ENCODE measurements around the gene NEK6.
A peak's percentile ranks its signal among the peaks of the same experiment; 100 is the strongest.

NEK6 gene

DNA sequence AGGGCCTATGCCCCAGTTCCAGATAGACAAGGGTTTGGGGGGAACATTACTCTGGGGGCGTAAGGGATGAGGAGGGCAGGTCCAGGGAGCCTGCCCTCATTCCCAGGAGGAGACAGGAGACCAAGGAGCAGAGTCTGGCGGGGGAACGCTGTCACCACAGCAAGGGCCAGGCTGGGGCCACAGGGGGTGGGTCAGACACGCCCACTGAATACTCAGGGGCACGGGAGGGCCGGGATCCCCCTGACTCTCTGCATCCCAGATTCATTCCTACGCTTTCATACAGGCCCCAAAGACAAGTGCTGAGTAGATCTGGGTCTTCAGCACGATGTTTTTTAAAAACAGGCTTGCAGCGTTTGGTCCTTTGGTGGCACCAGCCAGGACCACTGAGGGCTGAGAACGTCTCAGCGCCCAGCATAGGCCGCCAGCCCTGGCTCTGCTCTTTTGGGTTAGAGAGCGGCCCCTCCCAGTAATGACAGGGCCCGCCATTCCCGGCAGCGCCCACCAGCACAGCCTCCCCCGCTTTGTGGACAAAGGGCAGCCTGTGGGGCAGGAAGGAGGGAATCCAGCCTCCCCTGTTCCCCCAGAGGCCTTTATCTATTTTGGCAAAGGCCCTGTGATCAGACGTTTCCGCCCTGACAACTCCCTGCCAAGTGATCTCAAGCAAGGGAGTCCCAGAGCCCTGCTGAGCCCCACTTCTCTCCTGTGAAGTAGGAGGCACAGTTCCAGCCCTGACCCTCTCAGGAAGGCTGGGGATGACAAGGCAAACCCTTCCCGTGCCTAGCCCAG is 24.9 kb downstream of the NEK6 start:
- peak; percentile 28 for DNase-seq

DNA sequence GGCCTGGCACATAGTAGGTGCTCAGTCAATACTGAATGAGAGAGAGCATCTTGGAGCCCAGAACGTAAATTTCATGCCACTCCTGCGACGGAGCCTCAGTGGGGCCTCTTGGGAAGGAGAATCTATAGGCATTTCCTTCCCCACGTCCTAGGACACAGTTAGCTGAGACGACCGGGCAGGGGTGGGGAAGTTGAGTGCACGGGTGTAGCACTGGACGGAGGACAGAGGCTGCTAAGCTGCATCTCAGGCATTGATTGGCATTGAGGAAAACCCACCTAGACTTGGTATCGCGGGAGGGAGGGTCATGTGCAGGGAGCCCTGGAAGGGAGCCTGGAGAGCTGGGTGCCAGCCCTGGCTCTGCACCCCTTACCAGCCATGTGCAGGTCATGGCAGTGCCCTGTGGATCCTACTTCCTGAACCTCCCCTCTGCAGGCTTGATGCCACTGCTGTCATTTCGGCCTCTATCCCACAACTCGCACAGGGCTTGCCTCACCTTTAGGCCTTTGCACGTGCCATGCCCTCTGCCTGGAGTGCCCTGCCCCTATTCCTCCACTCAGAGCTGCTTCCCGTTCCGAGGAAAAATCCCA is 25.6 kb downstream of the NEK6 start:
- DNase-seq: no peak

DNA sequence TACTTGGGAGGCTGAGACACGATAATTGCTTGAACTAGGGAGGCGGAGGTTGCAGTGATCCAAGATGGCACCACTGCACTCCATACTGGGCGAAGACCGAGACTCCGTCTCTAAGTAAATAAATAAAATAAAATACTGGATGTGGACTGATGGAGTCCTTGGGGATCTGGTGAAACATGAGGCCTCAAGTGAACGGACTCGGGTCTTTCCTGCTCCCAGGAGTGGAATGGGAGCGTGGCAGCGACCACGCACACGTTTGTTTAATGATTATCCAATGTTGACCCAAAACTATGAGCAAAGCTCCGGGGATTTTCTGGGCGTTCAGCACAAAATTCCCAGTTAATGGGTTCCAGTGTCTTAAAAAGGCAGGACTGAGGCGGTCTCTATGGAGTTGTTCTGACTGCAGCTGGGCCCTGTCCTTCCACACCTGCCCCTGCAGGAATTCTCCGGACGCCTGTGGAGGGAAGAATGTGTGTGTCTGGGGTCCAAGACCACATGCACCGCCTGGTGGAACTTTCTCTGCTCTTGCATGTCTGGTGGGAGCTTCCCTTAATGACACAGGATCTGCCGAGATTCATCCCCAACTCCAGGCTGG is 26.6 kb downstream of the NEK6 start:
- peak; percentile 77 for DNase-seq

DNA sequence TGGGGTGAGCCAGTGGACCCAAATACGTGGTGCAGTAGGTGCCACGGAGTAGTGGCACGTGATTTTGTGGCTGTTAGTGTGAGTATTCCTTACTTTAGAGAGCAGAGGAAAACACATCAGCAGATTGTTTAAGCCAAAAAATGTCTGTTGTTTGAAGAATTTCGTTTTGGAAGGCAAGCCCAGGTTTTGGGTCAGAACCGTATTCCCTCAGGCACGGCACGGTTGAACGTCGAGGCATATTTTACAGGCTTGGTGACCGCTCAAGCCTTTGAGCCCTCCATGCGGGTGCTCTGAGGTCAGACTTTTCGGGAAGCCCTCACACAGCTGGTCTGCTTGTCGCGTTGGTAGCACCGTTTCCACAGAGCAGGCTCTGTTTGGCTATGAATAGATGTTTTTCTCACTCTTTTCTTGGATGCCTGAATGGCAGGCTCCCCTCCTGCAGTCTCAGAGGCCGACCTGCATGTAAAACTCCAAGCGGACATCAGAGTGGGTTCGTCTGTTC is 27.2 kb downstream of the NEK6 start:
- DNase-seq: no peak

DNA sequence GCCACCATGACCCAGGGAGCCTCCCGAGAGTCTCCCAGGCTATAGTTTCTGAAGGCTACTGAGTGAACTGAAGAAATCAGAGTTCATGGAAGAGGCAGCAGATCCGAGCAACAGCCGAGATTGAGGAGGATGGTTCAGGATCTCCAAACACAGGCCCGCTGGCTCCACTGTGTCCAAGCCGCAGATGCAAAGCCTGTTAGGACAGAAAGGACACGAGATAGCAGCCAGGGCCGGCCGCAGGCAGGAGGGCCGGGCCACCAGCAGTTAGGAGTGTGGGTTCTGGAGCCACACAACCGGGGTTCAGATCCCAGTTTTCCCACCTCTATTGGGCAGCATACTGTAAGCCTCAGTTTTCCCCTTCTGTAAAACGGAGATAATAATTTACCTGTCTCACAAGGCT is 27.7 kb downstream of the NEK6 start:
- DNase-seq: no peak

DNA sequence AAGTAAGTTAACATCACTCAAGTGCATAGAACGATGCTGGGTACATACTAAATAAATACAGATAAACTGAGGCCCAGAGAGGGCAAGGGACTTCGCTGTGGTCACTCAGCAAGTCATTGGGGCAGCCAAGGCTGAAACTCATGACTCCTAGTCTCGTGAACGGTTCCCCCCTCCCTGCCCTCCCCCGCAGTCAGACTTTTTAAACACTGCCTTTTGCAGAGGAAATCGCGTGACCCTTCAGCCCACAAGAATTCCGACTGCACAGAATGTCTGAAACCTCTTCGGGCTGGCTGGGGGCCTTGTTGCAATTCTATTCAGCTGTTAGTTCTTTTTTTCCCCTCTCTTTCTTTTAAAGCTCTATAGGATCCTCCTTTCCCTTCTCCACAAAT is 28.1 kb downstream of the NEK6 start:
- peak; percentile 89 for DNase-seq

DNA sequence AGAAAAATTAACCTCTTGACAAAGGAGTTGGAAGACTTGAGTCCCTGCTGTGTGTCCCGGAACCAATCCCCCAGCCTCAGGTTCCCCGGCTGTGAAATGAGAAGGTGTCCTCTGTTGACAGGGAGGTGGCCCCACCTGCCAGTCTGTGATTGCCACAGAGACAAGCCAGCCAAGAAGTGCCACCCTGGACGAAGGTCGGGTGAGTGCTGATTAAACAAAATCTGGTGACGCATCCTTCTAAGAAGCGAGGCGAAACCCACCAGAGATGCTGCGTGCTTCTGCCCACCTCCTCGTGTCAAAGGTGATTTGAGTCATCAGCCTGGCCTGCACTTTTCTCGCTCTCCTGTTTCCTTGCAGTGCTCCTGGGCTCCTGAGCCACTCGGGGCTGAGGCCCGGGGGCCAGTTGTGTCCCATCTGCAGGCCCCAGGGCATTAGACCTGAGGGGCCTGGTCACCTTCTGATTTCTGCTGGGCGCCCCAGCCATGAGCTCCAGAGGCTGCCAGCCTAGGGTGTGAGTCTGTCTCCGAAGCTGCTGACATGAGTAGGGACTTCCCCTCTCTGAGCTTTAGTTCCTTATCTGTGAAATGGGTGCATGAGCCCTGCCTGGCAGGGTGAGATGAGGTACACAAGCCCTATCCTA is 28.7 kb downstream of the NEK6 start:
- peak; percentile 89 for DNase-seq

DNA sequence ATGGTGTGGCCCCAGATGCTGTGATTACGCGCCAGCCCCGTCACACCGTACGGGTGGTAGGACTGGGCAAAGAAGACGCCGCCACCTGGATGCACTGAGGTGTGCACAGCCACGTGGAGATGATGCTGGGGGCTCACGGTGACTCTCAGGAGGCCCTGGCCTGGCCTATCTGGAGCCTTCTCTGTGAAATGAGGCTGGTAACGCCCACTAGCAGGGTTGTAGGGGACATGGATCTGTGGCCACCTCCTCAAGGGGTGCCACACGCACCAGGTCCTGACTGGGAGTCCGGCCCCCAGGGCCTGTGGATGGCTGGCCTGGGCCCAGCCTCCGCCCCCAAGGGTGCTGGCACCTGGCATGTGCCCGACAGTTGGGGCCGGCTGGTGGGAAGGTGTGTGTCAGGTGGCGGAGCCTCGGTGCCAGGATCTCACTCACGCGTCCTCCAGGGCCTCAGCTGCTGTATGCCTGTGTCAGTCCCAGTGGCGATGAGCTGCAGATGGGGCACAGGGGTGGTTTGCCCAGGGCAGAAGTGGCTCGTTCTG is 32.4 kb downstream of the NEK6 start:
- DNase-seq: no peak

DNA sequence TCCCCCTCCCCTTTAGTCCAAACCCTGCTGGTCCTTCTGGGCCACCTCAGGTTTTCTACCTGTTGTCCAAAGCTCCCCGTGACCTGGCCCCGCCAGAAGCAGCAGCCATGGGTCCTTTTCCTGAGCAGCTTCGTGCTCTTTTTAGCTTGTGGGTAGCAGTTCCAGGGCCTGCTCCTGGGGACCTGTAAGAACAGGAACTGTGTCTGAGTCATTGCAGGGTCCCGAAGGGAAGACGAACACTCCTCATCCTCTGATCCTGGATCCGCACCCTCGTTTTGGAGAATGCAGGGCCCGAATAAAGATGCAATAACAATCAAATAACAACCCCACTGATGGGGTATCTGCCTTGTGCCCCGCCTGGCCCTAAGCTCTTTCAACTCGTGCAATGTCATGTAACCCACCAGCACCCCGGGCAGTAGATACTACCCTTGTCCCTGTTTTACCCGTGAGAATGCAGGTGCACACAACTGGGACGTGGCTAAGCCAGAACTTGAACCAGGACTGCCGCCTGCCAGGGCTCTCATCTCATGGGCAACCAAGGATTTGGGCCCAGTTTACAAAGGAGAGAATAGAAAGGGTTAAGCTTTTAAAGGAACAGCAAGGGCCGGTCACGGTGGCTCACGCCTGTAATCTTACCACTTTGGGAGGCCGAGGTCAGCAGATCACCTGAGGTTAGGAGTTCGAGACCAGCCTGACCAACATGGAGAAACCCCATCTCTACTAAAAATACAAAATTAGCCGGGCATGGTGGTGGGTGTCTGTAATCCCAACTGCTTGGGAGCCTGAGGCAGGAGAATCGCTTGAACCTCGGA is 33.2 kb downstream of the NEK6 start:
- DNase-seq: no peak

DNA sequence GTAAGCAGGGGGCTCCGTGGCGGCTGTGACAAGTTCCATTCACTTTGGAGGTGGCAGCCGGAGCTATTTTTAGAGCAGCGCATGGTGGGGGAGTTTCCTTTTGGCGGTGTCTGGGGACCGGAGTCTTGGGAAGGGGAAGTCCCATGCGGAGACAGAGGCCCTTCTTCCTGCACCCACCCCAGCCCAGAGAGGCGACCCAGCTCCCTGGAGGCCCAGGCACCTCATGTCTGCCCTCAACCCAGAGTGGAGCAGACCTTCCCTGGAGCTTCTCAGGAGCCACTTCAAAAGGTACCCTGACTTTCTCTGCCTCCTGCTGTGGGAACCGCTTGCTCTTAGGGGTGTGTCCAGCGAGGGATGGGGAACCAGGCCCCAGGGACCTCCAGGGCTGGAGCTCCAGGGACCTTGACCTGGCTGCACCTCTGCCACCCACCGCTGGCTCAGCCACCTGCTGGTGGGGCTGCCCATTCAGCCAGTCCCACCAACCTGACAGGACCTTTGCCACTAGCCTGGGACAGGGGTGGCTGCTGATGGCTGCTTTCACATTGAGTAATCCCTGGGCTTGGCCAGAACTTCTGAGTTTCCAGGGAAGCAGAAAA is 34.1 kb downstream of the NEK6 start:
- no peak for DNase-seq

DNA sequence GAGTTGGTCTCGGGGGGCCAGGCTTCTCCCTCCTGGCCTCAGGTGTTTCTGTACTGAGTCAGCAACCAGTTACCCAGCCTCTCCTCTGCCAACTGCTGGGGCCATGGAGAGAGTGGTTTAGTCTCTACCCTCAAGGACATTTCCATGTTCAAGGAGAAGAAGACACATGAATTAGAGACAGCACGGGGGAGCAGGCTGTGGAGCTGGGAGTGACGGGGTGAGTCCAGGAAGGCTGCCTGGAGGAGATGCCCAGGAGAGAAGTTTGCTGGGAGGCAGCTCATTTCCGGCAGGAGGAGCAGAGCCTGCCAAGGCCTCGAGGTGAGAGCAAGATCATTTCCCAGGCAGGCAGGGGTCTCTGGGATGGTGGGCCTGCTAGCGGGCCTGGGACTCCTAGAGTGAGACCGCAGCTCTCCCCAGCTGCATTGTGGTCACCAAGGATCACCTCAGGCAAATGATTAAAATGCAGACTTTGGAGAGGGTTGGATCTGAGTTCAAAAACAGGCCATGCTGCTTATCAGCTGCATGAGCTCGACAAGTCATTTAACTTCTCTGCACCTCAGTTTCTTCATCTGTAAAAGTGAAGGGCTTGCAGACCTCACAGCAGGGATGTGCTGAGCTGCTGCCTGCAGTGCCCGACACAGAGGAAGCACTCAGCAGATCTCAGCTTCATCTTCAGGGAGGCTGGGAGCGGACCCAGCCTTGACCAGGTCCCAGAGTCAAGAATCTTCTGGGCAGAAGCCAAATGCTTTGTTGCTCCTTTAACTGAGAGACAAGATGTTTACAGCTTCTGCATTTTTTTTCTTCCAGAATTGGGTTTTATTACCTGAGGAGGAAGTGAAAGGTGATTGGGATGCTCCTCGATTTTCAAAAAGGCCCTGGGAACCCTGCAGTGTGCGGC is 35.2 kb downstream of the NEK6 start:
- DNase-seq: no peak

DNA sequence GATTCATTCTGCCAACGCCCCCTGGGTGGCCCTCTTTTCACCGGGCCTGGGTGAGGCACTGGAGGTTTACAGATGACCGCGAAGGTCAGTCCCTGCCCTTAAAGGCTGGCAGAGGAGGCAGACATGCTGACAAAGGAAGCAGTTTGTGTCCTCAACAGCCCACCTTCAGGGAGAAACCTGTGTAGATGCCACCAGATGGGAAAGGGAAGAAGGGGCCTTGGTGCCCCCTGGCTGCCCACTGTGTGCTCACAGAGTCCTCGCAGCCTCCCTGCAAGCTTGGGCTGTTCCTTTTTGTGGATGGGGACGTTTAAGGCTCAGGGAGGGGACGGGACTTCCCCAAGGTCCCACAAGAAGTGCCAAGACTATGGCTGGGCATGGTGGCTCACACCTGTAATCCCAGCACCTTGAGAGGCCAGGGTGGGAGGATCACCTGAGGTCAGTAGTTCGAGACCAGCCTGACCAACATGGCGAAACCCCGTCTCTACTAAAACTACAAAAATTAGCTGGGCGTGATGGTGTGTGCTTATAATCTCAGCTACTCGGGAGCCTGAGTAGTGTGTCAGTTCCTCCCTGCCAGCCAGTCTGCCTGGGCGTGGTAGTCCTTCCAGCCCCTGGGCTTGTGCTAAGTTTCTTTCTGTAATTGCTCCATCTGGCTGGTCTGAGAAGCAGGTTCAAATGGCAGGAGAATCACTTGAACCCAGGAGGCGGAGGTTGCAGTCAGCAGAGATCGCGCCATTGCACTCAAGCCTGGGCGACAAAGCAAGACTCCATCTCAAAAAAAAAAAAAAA is 36.2 kb downstream of the NEK6 start:
- DNase-seq: no peak

DNA sequence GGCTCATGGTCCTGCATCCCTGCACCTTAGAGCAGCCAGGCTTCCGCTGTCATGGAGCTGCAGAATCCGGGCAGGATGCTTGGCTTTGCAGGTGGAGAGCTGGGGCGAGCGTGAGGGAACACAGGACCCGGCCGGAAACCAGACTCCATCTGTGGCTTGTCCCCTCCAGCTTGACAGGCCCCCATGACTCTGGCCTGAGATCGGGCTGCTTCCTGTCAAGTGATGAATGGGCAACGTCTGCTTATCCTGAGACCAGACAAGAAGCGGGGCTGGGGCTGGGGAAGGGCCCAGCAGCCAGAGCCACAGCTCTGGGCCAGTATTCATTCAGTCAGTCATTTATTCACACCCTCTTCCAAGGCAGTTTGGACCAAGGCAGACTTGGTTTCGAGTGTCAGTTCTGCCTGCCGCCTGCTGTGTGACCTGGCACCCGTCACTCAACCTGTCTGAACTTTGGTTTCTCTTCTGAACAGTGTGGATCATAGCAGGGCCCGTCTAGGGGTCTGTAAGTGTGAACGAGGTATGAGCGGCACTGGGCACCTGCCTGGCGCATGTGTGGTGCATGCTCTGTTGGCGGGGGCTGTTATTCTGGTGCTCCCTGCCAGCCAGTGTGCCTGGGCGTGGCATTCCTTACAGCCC is 37.5 kb downstream of the NEK6 start:
- no peak for DNase-seq

DNA sequence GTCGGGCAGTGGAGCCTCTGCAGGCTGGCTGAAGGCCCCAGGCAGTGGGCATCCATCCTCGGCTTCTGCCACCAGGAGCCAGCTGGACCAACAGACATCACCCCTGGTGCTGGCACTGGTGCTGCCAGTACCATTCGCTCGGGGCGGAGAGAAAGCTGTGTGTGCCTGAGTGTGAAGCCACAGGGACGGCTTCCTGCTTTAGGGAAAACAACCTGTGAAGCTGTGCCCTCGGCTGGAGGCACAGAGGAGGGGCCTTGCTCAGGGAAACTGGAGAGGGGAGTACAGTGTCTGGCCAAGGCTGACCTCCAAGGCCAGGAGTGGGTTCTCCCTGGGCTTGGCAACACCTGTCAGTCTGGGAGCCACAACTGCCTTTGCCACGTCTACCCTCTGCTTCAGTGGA is 38.3 kb downstream of the NEK6 start:
- DNase-seq: no peak

DNA sequence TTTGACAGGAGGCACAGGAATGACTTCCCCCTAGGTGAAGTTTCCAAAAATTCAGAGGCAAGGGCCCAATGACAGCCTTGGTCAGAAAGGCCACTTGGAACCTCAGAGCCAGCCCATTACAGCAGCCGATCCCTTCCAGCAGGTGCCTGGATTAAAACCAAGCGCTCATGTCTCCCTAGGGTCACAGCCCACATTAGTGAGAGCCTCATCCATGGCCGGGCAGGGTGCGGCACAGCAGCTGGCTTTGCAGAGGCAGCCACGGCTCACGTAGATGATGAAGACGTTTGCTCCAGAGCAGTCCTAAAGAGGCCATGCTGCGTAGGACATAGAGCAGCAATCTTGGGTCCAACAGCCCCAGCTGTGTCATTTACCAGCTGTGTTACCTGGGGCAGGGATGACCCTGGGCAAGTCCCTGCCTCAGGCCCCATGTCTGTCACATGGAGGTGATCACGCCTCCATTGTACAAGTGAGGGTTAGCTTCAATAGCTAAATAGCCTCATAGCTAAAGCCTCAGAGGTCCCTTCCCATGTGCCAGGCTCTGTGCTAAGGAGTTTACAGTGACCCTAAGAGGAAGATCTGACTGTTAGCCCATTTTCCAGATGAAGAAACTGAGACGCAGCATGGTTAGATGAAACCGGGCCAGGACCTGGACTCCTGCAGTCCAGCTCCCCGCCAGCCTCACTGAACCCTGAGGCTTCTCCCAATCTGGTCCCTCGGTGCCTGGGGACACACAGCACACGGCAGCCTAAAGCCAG is 39.2 kb downstream of the NEK6 start:
- DNase-seq: no peak

DNA sequence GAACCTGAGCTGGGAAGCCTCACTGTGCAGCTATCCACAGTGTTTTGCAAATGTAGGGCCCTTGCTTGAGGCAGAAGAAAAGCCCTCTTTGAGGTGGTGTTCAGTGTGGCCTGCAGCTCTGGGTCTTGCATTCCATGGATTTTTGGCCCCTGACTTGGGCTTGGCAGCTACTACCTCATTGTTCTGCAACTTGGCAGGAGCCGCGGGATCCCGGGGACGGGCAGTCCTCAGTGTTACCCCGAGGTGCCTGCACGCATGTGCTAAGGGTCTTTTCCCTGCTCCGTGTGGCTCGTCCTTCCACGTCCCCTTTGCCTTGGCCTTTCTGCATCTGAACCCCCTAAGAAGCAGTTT is 39.8 kb downstream of the NEK6 start:
- DNase-seq: peak; percentile 87

DNA sequence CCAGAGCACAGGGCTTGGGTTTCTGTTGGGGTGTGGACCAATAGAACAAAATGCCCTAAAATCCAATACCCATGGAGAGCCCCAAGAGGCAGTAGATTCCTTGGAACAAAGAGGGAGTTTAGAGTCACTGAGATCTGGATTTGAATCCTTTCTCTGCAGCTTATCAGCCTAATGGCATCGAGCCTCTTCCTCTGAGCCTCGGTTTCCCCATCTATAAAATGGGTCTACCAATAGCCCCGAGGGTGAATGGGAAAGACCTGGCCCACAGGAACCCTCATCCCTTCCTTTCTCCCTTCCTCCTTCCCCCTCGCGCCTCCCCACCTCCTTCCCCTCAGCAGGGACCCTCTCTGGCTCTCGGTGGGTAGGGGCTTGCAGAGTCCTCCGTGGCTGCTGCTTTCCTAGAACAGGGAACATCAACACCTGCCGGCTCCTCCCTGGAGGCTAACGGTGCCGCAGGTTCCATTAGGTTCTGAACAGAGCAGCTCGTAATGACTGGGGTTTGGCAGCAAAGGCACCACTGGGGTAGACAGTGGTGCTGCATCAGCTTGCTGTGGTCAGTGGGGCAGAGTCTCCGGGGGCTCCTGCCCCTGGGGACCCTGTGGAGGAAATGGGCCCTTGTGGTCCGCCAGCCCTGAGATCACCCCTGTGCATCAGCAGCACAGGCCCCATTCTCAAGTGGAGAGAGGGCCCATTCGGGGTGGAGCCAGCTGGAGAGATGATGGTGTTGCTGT is 40.3 kb downstream of the NEK6 start:
- DNase-seq: no peak

DNA sequence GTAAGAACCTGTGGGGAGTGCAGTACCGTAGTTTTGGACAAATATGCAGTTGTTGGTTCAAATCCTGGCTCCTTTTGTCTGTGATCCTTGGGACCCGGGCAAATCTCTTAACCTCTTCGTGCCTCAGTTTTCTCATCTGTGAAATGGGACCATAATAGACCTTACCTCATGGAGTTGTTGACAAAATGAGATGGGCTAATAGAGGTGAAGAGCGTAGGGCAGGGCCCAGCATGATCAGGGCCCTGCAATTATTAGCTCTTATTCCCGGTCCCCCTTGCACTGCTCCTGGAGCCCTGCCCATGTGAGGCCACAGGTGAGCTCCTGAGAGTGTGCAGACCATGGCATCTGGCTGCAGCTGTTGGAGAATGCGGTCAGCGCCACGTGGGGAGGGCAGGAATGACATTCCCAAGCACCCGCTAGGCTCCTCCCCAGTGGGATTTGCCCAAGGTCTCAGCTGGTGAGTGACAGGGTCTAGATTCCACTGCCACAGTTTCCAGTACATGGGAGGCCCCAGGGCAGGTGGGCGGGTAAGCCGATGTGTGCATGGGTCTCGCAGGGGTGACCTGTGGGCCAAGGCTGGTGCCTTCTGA is 41.0 kb downstream of the NEK6 start:
- no peak for DNase-seq

Data from kidney glomerular epithelial cell (primary cell).